GM19035 (cell line): Measurements from ENCODE around the gene LMO2.
"Not testable (repeated sequence)": the region's sequence is repeated elsewhere in the genome, so short reads cannot be mapped to it uniquely, and the experiment has no call there.

Experiments used
- ATAC-seq: cut with Tn5 transposase; IDR thresholded peaks from one replicate; pipeline ENCODE4 v1.9.1; 2021; ENCODE audit not compliant: unreplicated experiment

LMO2 gene

DNA sequence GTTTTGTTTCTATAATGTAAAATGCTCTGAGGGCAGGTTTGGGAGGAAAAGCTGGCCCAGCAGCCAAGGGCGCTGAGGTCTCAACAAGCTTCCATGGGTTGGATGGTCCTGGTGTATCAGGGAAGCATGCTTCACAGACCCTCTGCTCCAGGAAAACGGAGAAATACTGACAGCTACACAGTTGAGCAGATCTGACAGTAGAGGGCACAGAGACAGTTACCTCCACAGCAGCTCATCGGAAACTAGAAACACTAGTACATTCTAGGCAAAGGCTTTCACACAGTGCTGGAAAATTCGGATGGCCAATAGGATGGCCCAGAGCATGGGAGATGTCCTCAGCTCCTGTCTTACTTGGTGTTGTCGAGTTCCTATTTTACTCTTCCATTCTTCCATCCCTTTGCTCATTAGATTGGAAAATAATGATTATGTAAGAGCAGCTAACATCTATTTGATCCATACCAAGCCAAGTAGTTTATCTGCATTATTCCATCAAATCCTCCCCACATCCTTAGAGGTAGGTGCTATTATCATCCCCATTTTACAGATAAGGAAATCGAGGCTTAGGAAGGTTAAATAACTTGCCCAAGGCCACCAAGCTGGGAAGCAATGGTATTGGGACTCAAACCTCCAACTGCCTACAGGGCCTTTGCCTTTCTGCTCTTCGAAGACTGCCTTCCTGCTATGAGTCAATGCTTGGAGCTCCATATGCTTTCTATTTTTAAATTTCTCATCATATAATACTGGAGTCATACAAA lies 28.3 kb downstream of the LMO2 start:
- no peak for ATAC-seq

- no peak for ATAC-seq
These were observed 29.8 kb downstream of the LMO2 start for GRCh38 chr11:33861941-33862589.

- no peak for ATAC-seq
These were observed 30.5 kb downstream of the LMO2 start for GRCh38 chr11:33861386-33861785.

DNA sequence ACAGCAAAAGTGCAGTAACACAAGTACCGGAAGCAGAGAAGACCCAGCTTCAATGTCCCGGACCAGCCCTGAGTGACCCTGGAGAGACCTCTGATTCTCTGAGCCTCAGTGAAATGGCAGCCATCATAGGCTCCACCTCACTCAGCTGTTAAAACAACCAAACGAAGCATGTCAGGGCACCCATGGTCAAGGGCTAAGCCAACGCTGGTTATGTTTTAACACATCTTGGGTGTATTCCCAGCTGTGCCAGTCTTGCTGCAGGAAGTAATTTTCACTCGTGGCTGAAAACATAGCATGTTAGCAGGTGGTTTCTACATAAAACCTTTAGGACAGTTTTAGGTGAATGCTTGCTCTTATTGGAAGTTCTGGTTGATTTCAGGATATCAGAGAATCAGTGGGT lies 30.9 kb downstream of the LMO2 start:
- ATAC-seq, result no peak

DNA sequence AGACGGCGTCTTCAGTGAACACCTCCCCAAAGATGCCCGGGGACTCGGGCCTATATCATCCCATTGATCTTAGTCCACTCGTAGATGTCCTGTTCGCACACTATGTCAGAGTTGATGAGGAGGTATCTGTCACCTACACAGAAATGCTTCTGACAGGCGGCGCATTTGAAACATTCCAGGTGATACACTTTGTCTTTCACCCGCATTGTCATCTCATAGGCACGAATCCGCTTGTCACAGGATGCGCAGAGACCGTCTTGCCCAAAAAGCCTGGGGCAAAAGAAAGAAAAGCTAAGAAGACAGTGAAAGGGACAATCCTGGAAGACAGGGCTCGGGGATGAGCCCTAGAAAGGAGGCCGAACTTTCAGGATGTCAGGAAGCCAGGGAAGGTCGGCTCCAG lies 32.6 kb downstream of the LMO2 start:
- no peak for ATAC-seq

GRCh38 chr11:33857933-33858371 lies 33.9 kb downstream of the LMO2 start:
- peak; percentile 67 for ATAC-seq

DNA sequence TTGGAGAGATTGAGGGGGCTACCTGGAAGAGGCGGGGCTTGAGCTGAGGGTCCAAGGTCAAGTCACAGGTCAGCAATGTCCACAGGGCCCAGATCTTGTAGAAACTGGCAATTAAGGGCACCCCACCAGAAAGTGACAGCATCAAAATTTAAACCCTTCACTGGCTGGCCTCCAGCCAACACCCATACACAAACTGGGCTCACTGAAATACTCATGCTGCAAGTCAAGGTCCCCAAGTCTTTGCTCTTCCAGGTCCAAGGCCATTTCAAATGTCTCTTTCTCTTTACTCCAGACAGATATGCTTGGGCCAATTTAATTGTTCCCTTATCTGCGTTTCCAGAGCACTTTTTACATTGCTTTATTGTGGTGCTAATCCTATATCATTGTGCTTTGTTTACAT lies 36.4 kb downstream of the LMO2 start:
- ATAC-seq, result no peak

DNA sequence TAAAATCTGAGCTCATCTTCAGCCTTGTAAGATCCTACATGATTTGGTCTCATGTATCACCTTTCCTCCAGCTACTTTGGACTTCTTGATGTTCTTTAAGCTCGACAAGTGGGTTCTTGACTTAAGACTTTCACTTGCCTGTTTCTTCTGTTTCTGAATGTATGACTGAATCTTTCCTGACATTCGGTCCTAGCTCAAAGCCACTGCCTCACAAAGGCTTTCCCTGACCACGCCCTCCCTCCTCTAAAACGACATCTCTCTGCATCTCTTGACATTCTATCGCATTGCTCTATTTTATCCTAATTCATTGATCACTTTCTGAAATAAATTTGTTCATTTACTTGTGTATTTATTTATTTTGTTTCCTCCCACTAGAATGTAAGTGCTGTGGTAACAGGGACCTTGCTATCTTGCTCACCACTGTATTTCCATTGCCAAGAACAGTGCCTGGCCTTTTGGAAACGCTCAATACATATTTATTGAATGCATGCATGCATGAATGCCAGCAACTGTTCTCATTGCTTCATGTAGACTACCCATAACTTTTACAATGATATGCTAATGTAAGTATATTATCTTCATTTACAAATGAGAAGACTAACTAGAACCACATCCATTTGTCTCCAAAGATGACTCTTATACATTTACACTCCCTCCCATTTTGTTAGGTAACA lies 43.0 kb downstream of the LMO2 start:
- no peak for ATAC-seq

DNA sequence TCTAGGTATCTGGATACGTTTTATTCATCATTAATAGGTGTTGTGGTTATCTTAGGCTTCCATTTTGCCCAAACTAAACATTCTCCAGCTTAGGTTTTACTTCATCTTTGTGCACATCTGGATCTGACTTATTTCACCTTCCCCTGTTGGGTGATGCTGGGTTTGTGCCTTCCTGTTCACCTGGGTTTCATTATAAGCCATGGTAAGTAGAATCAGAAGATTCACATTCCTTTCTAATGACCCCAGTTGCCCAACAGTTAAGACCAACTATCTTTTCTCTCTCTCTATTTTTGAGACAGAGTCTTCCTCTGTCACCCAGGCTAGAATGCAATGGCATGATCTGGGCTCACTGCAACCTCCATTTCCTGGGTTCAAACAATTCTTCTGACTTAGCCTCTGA lies 44.6 kb downstream of the LMO2 start:
- ATAC-seq, result no peak

DNA sequence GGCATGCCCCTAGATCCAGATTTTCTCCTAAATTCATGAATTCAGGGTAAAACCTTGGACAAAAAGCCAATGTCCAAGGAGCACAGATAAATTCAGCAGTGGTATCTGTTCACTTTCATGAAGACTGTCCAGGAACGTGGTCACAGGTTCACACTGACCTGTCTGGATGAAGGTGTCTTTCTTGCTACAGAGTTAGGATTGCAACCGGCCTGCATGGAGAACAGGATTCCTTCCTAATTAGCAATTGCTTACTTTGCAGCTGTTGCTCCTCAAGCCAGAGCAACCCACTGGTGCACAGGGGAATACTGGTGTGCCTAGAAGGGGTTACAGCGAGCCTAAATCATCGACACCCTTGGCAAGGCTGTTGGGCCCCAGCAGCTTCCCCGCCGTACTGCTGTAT lies 47.6 kb downstream of the LMO2 start:
- no peak for ATAC-seq

- no peak for ATAC-seq
These were observed 48.9 kb downstream of the LMO2 start for GRCh38 chr11:33843018-33843417.

DNA sequence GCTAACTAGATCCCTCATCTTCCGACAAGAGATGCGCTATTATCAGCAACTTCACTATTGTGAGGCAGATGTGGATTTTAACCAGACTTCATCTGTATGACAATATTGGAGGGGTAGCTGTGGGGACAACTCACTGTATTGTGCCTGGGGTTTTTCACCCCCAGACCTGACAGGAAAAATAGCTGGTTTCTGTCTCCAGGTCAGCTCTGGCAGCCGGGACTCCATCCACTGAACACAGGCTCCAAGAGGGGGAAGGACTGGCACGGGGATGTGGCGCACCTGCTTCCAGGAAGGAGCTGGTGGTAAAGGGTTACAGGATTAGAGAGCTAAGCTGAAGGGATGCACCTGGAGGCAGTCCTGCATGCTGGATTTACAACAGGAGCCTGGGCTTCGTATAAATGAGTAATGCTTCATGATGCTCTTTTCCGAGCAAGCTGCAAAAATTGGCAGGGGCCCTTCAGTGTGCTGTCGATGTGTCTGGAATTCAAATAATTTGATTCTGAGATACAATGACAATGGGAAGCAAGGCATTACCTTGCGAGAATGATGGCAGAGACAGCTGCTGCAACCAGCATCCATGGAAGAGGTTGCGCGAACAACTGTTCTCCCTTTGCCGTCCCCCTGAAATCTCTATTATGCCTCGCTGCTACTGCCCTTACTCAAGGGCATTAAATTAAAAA lies 49.5 kb downstream of the LMO2 start:
- no peak for ATAC-seq

GRCh38 chr11:33838234-33838633 lies 53.6 kb downstream of the LMO2 start:
- ATAC-seq, result not testable (repeated sequence)

DNA sequence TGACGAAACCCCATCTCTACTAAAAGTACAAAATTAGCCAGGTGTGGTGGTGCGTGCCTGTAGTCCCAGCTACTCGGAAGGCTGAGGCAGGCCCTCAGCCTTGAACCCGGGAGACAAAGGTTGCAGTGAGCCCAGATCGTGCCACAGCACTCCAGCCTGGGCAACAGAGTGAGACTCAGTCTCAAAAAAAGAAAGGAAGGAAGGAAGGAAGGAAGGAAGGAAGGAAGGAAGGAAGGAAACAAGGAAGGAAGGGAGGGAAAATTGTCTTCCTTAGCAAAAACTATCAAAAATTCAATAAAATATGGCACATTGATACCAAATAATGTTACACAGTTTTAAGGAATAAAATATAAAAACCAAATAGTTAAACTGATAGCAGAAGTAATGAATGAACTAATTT lies 54.5 kb downstream of the LMO2 start:
- ATAC-seq, result not testable (repeated sequence)

GRCh38 chr11:33835143-33835878 lies 56.6 kb downstream of the LMO2 start:
- ATAC-seq, result no peak

GRCh38 chr11:33832676-33833075 lies 59.2 kb downstream of the LMO2 start:
- ATAC-seq, result no peak

DNA sequence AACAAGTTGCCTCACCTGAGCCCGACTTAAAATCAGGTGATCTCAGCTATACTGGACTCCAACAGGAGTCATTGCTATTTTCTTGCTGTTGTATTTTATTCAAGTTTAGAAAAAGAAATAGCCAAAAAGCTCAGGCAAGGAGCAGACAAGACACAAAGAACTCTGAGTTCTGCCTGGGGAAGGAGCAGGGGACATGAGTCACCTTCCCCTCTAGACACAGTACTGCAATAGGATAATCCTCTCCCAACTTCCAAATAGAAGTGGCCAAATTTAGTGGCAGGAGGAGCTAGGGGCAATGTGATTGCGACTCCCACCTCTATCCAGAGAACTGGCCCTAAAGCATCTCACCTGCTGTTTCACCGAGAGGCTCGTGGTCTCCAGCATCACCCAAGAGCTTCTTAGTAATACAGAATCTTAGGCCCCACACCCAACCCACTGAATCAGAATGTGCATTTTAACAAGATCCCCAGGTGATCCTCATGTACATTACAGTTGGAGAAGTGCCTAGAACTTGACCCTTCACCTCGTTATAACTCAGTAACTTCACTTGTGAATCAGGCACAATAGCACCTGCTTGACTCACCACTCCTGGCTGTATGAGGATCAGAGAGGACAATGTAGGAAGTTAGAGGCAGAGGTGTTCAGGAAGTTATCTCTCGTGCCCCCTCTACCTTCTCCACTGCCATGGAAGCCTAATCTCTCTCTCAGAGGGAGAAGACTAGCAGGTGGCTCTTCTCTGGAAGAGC lies 60.8 kb downstream of the LMO2 start:
- no peak for ATAC-seq

- no peak for ATAC-seq
These were observed 62.3 kb downstream of the LMO2 start for GRCh38 chr11:33829430-33830141.

- no peak for ATAC-seq
These were observed 63.1 kb downstream of the LMO2 start for GRCh38 chr11:33828604-33829429.
